ENCODE data around the gene MAP3K9. TPM values are rescaled to one million over a fixed set of nuclear protein-coding genes. Genes with fewer than 3 reads are reported as not detected.
"Not testable (repeated sequence)": the region's sequence is repeated elsewhere in the genome, so short reads cannot be mapped to it uniquely, and the experiment has no call there.

The MAP3K9 gene
- total RNA-seq, 1 donor from 2014 or later = 8.6 TPM

- Mint-ChIP-seq H3K4me1 (ENCODE audit: unreplicated experiment) (no peaks in the 10 kb centered on the region), H3K27me3 (ENCODE audit: unreplicated experiment) (peaks cover 1% of the 10 kb centered on the region), H3K4me3 (ENCODE audit: unreplicated experiment) (no peak overlapping the region), H3K9me3 (ENCODE audit: unreplicated experiment) (no peaks in the 10 kb centered on the region), H3K36me3 (ENCODE audit: low read depth, unreplicated experiment) (no peaks in the 10 kb centered on the region), H3K27ac (ENCODE audit: unreplicated experiment) (no peak overlapping the region)
- no peak for DNase-seq (ENCODE audit: low spot score)
- TF ChIP-seq CTCF (IDR thresholded peaks at IDR 0.05; ENCODE audit: unreplicated experiment) = peak; percentile 21
Observed at GRCh38 chr14:70855486-70855885, 46.2 kb upstream of the MAP3K9 start.

- not testable (repeated sequence) for H3K27ac Mint-ChIP-seq (ENCODE audit: unreplicated experiment); H3K4me1 Mint-ChIP-seq (ENCODE audit: unreplicated experiment); H3K4me3 Mint-ChIP-seq (ENCODE audit: unreplicated experiment); DNase-seq (ENCODE audit: low spot score); H3K9me3 Mint-ChIP-seq (ENCODE audit: unreplicated experiment); H3K36me3 Mint-ChIP-seq (ENCODE audit: low read depth, unreplicated experiment); H3K27me3 Mint-ChIP-seq (ENCODE audit: unreplicated experiment)
Observed at GRCh38 chr14:70853658-70854057, 44.3 kb upstream of the MAP3K9 start.

GRCh38 chr14:70847406-70848090 lies 38.2 kb upstream of the MAP3K9 start:
- H3K4me3 Mint-ChIP-seq (ENCODE audit: unreplicated experiment) = no peak overlapping the region
- H3K27me3 Mint-ChIP-seq (ENCODE audit: unreplicated experiment) = peaks cover 1% of the 10 kb centered on the region
- no peaks in the 10 kb centered on the region for H3K9me3 Mint-ChIP-seq (ENCODE audit: unreplicated experiment)
- TF ChIP-seq CTCF (IDR thresholded peaks at IDR 0.05; ENCODE audit: unreplicated experiment) = no peak
- H3K4me1 Mint-ChIP-seq (ENCODE audit: unreplicated experiment) = peaks cover 11% of the 10 kb centered on the region
- H3K36me3 Mint-ChIP-seq (ENCODE audit: low read depth, unreplicated experiment) = no peaks in the 10 kb centered on the region
- DNase-seq (ENCODE audit: low spot score) = no peak
- no peak overlapping the region for H3K27ac Mint-ChIP-seq (ENCODE audit: unreplicated experiment)

GRCh38 chr14:70845601-70846000 lies 36.3 kb upstream of the MAP3K9 start:
- no peaks in the 10 kb centered on the region for H3K36me3 Mint-ChIP-seq (ENCODE audit: low read depth, unreplicated experiment)
- no peaks in the 10 kb centered on the region for H3K9me3 Mint-ChIP-seq (ENCODE audit: unreplicated experiment)
- H3K27me3 Mint-ChIP-seq (ENCODE audit: unreplicated experiment) = no peaks in the 10 kb centered on the region
- no peak overlapping the region for H3K27ac Mint-ChIP-seq (ENCODE audit: unreplicated experiment)
- peaks cover 14% of the 10 kb centered on the region for H3K4me1 Mint-ChIP-seq (ENCODE audit: unreplicated experiment)
- H3K4me3 Mint-ChIP-seq (ENCODE audit: unreplicated experiment) = no peak overlapping the region
- DNase-seq (ENCODE audit: low spot score) = no peak
- no peak for TF ChIP-seq CTCF (IDR thresholded peaks at IDR 0.05; ENCODE audit: unreplicated experiment)

GRCh38 chr14:70842851-70843462 lies 33.6 kb upstream of the MAP3K9 start:
- no peak for TF ChIP-seq CTCF (IDR thresholded peaks at IDR 0.05; ENCODE audit: unreplicated experiment)
- DNase-seq (ENCODE audit: low spot score) = no peak

More at GRCh38 chr14:70842851-70843462, 33.6 kb upstream of the MAP3K9 start:
- Mint-ChIP-seq H3K27me3 (ENCODE audit: unreplicated experiment) (no peaks in the 10 kb centered on the region), H3K9me3 (ENCODE audit: unreplicated experiment) (no peaks in the 10 kb centered on the region), H3K4me1 (ENCODE audit: unreplicated experiment) (peaks cover 14% of the 10 kb centered on the region), H3K36me3 (ENCODE audit: low read depth, unreplicated experiment) (no peaks in the 10 kb centered on the region), H3K4me3 (ENCODE audit: unreplicated experiment) (no peak overlapping the region), H3K27ac (ENCODE audit: unreplicated experiment) (peak overlapping the region; percentile 67)

All from endothelial cell (in vitro differentiated cells).